ENCODE results near the gene CYP1A2. TPM values are rescaled to one million over a fixed set of nuclear protein-coding genes. Genes with fewer than 3 reads are reported as not detected.

Gene CYP1A2
- total RNA-seq, 2 experiments from 2014 or later, result not detected

DNA sequence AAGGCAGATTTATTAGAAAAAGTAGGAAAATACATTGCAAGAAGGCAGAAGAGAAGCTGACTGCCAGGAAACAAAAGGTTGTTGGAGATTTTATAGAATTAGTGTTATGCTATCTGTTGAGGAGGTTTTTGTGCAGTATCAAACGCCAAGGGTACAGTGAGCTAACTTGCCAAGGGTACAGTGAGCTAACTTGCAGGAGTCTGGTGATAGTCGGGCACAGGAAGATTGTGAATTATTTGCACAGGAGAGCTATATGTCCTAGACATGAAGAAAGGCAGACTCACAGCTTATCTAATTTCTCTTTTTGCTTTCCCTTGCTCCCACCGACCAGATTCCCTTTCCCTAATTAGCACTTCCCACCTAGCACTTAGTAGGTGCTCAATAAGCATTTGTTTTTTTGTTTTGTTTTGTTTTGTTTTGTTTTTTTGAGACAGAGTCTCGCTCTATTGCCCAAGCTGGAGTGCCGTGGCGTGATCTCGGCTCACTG is 30.6 kb downstream of the CYP1A2 start:
- POLR2A ChIA-PET, result interaction anchor here (1.0 to 6.4 kb wide), 2 partner anchors 11 to 127 kb away, joined by 4 to 116 read pairs; partner anchors contain the start of gene FAM219B
- peaks cover 65% of the 10 kb centered on the region for H3K4me1 Mint-ChIP-seq (ENCODE audit: low read depth)
- CTCF ChIA-PET, result interaction anchor here (0.7 to 22.0 kb wide), 12 partner anchors 8 to 806 kb away, joined by 3 to 1220 read pairs (median 5); partner anchors contain the start of gene CPLX3
- peak overlapping the region; percentile 58 for H3K4me3 Mint-ChIP-seq
- DNase-seq, result no peak
- no peaks in the 10 kb centered on the region for H3K9me3 Mint-ChIP-seq
- H3K36me3 Mint-ChIP-seq, result peaks cover 17% of the 10 kb centered on the region
- no peaks in the 10 kb centered on the region for H3K27me3 Mint-ChIP-seq
- intact Hi-C loops (cut with micrococcal nuclease), result no loop called here
- H3K27ac Mint-ChIP-seq, result peak overlapping the region; percentile 99

DNA sequence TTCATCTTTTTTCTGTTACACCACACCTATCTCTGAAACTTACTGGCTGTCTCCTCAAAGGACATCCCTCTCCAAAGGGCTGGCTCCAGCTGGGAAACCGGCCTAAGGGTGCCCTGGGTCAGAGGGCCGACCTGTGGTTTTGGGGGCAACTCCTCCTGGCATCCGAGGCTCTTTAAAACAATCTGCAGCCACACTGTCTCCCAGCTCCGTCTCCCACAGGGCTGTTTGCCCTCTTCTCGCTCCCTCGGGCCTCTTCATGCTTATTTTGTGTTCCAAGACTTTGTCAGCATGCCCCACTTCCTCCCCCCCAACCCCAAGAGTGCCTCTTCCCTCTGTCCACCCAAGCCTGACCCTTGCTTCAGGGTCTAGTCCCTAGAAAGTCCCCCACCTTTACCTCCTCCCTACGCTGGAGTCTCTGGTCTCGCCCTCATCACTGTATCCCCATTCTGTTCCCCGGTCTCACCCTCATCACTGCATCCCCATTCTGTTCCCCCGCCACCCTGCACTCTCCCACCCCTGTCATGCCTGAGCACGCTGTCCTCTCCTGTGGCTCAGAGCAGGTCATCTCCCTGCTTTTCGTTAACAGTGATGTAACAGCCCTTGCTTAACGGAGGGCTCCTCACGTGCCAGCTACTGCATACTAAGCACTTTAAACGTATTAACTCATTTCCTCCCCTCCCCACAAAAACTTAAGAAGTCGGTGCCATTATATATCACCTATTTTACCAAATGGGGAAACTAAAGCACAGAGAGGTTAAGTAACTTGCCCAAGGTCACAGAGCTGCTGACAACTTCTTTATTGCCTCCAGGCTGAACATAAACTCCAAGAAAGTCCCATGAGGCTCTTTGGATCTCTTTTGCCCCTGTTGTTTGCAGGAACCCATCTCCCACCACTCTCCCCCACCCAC is 32.1 kb downstream of the CYP1A2 start:
- Mint-ChIP-seq H3K36me3 (peaks cover 31% of the 10 kb centered on the region), H3K27me3 (no peaks in the 10 kb centered on the region), H3K27ac (peak overlapping the region; percentile 99), H3K9me3 (no peaks in the 10 kb centered on the region), H3K4me3 (peak overlapping the region; percentile 85), H3K4me1 (ENCODE audit: low read depth) (peaks cover 59% of the 10 kb centered on the region)
- ChIA-PET POLR2A (interaction anchor here (0.6 to 6.4 kb wide), 6 partner anchors 9 to 165 kb away, joined by 3 to 116 read pairs (median 3); partner anchors contain the start of gene CLK3), CTCF (interaction anchor here (0.7 to 22.0 kb wide), 12 partner anchors 10 to 170 kb away, joined by 3 to 1220 read pairs (median 4); partner anchors contain the start of genes CPLX3 and FAM219B)
- intact Hi-C loops (cut with micrococcal nuclease), result loop anchor here (1.0 to 10.0 kb wide), 7 partner anchors 9 to 786 kb away; partner anchors contain the start of genes COX5A, PML, STOML1 and UBL7
- DNase-seq, result peak; percentile 75

DNA sequence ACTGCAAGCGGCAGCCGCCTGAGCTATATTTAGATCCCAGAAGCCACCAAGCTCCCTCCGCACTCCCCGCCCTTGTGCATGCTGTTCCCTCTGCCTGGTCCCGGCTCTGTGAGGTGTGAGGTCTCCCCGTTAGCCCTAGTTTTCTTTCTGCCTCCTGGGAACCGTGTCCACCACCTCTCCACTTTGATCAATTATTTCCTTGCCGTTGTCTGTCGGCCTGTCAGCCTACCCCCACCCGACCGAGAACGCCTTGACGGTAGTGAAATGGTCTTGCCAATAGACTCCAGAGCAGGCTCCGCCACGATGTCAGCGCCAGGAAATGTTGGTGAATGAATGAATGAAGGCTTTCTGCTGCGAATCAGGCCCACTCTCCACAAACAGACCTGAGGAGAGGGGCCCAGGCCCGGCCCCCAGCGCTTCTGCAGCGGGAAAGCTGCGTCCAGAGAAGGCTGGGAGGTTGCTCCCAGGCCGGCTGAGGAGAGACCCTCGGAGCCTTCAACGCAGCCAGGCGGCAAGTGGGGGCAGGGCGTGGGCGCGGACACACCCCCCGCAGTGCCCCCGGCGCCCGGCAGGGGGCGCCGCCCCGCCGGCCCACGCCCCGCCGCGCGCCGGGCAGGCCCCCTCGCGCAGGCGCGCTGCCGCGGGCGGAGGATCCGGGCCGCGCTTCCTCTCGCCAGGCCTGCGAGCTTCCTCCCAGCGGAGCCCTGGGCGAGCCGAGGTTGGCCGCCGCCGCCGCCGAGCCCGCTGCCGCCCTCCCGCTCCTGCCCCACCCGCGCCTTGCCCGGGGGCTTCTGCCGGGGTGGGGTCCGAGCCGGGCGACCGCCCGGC is 33.0 kb downstream of the CYP1A2 start, which contains the start of gene CSK:
Gene CSK (plus strand): TSS at position 650 of the 828 bp plus-strand sequence. CDS start 16,218 bp downstream, outside the sequence.
- POLR2A ChIA-PET, result interaction anchor here (0.6 to 6.4 kb wide), 6 partner anchors 9 to 166 kb away, joined by 3 to 116 read pairs (median 3); partner anchors contain the start of gene CLK3
- DNase-seq, result peak; percentile 83
- peak within 1 kb of the TSS; percentile 90 for H3K4me3 Mint-ChIP-seq
- H3K27ac Mint-ChIP-seq, result peak within 1 kb of the TSS; percentile 99
- peaks cover 50% of the 10 kb centered on the region for H3K4me1 Mint-ChIP-seq (ENCODE audit: low read depth)
- CTCF ChIA-PET, result interaction anchor here (1.0 to 22.0 kb wide), 9 partner anchors 10 to 169 kb away, joined by 3 to 1220 read pairs (median 6); partner anchors contain the start of genes CLK3 and FAM219B
- no peaks in the 10 kb centered on the region for H3K9me3 Mint-ChIP-seq
- intact Hi-C loops (cut with micrococcal nuclease), result loop anchor here (1.0 to 10.0 kb wide), 8 partner anchors 8 to 787 kb away; partner anchors contain the start of genes COX5A, PML, STOML1 and UBL7
- no peaks in the 10 kb centered on the region for H3K27me3 Mint-ChIP-seq
- peaks cover 33% of the 10 kb centered on the region for H3K36me3 Mint-ChIP-seq

DNA sequence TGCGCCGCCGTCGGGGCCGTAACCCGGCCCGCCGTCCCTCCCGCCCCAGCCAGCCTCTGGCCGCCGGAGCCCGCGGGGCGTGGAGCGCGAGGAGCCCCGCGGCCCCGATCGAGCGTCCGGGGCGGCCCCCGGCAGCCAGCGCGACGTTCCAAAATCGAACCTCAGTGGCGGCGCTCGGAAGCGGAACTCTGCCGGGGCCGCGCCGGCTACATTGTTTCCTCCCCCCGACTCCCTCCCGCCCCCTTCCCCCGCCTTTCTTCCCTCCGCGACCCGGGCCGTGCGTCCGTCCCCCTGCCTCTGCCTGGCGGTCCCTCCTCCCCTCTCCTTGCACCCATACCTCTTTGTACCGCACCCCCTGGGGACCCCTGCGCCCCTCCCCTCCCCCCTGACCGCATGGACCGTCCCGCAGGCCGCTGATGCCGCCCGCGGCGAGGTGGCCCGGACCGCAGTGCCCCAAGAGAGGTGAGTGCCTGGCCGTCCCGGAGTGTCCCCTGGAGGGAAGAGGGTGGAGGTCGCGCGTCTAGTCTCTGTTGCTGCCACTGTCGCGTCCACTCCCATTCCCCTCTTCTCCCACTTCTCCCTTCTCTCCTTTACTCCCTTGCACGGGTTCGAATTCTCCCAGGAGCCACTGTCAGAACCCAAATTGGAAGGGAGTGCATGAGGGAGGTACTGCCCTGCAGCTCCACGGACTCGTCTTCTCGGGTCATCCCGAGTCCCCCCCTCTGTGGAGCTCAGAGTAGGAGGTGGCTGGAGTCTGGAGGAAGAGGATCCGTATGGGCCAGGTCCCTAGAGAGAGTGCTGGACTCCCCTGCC is 33.8 kb downstream of the CYP1A2 start:
- intact Hi-C loops (cut with micrococcal nuclease), result loop anchor here (2.0 to 10.0 kb wide), 5 partner anchors 60 to 788 kb away; partner anchors contain the start of genes COX5A, PML, STOML1 and UBL7
- Mint-ChIP-seq H3K36me3 (peaks cover 38% of the 10 kb centered on the region), H3K4me3 (peak overlapping the region; percentile 90)

DNA sequence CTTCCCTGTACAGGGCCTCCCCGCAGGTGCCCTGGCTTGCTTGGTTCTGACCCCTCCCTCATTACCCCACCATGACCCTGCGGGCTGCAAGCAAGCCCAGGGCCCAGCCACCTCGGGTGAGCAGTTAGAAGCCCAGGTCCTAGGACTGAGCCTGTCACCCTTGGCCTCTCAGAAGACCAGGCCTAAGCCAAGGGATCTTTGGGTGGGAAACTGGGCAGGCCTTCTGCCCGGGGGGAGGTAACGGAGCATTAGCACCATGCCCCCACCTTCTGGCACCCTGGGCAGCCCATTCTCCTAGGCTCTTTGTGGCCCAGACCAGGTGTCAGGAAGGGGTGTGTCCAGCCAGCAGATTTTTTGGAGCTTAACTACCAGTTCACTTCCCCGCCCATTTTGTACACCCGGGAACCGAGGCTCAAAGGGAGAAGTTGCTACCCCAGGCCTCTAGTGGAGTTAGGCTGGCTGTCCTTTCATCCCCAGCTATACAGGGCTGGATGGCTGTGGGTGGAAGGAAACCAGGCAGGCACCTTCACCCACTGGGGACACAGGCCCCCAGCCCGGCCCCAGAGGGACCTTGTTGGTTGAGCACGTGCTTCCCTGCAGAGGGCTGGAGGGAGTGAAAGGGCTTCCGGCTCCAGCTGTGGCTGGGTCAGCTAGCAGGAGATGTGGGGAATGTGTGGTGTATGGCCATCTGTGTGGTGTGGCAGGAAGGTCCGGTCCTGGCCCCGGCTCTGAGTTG is 34.6 kb downstream of the CYP1A2 start:
- Mint-ChIP-seq H3K4me3 (peak overlapping the region; percentile 90), H3K9me3 (no peaks in the 10 kb centered on the region), H3K36me3 (peaks cover 41% of the 10 kb centered on the region), H3K27me3 (no peaks in the 10 kb centered on the region), H3K27ac (peak overlapping the region; percentile 99), H3K4me1 (ENCODE audit: low read depth) (peaks cover 48% of the 10 kb centered on the region)
- POLR2A ChIA-PET, result interaction anchor here (0.6 to 2.9 kb wide), 11 partner anchors 9 to 168 kb away, joined by 3 to 15 read pairs (median 4); partner anchors contain the start of genes FAM219B and ULK3
- DNase-seq, result peak; percentile 58
- intact Hi-C loops (cut with micrococcal nuclease), result loop anchor here (2.0 to 10.0 kb wide), 5 partner anchors 59 to 788 kb away; partner anchors contain the start of genes COX5A, PML, STOML1 and UBL7
- CTCF ChIA-PET, result interaction anchor here (1.1 to 22.0 kb wide), 6 partner anchors 12 to 167 kb away, joined by 3 to 1220 read pairs (median 10); partner anchors contain the start of genes CLK3 and FAM219B

More for the DNA sequence above, 33.8 kb downstream of the CYP1A2 start:
- POLR2A ChIA-PET, result interaction anchor here (0.6 to 6.4 kb wide), 6 partner anchors 8 to 124 kb away, joined by 3 to 116 read pairs (median 6); partner anchors contain the start of gene FAM219B
- DNase-seq, result peak; percentile 73
- H3K9me3 Mint-ChIP-seq, result no peaks in the 10 kb centered on the region
- H3K27me3 Mint-ChIP-seq, result no peaks in the 10 kb centered on the region
- H3K27ac Mint-ChIP-seq, result peak overlapping the region; percentile 99
- CTCF ChIA-PET, result interaction anchor here (1.0 to 22.0 kb wide), 7 partner anchors 11 to 166 kb away, joined by 3 to 1220 read pairs (median 9); partner anchors contain the start of gene CLK3
- H3K4me1 Mint-ChIP-seq (ENCODE audit: low read depth), result peaks cover 48% of the 10 kb centered on the region

DNA sequence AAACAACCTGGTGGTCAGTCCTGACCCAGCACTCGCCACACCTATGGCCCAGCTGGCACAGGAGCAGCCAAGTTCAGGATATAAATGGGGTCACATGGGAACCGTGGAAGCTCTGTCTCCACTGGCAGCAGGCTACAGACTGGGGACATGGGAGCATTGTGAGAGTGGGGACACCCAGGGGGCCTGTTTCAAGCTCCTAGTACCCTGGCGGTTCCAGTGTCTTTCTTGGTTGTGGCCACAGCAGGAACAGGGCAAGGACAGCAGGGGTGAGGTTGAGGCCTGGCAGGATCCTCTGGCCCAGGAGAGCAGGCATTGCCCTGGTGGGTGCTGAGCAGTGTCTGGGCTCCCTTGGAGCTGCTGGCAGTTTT is 35.1 kb downstream of the CYP1A2 start:
- H3K4me3 Mint-ChIP-seq, result peak overlapping the region; percentile 90
- H3K27me3 Mint-ChIP-seq, result no peaks in the 10 kb centered on the region
- H3K9me3 Mint-ChIP-seq, result no peaks in the 10 kb centered on the region
- CTCF ChIA-PET, result interaction anchor here (1.1 to 22.0 kb wide), 6 partner anchors 12 to 167 kb away, joined by 3 to 1220 read pairs (median 10); partner anchors contain the start of genes CLK3 and FAM219B
- no peak for DNase-seq
- H3K27ac Mint-ChIP-seq, result peak overlapping the region; percentile 99
- H3K36me3 Mint-ChIP-seq, result peaks cover 45% of the 10 kb centered on the region
- intact Hi-C loops (cut with micrococcal nuclease), result loop anchor here (2.0 to 10.0 kb wide), 5 partner anchors 59 to 789 kb away; partner anchors contain the start of genes COX5A, PML, STOML1 and UBL7
- peaks cover 48% of the 10 kb centered on the region for H3K4me1 Mint-ChIP-seq (ENCODE audit: low read depth)
- POLR2A ChIA-PET, result interaction anchor here (0.7 to 2.9 kb wide), 11 partner anchors 10 to 173 kb away, joined by 3 to 15 read pairs (median 4); partner anchors contain the start of genes FAM219B, RPP25 and ULK3

DNA sequence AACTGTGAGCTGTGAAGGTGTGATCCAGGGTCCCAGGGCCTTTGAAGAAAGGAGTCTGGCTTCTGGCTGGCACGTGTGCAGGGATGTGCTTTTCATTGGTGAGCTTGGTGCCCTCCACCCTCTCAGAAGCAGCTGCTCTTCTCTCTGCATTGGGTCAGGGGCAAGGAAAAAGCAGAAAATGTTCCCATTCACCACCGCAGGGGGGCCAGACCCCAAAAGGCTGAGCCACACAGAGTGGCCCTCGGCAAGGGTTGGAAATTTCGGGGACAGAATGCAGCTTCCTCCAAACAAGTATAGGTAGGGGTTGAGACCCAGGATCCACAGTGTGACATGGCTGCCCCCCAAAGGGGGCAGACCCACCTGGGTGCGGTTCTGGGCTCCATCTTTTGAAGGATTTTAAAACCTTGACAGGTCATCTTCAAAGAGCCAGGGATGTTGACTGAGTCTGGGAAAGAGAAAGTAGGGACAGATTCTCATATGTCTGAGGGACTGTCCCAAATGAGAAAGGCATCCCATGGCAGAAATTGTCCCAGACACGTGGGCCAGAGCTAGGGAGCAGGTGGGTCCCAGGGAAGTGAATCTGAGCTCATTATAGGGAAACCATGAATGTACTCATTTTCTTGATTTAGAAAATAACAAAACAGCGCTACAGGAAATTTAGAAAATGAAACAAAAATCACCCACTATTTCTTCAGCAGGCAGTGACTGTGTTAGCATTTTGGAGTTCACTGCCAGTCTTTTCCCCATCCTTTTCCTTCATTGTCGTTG is 36.0 kb downstream of the CYP1A2 start:
- H3K9me3 Mint-ChIP-seq, result no peaks in the 10 kb centered on the region
- ChIA-PET POLR2A (interaction anchor here (0.6 to 2.9 kb wide), 13 partner anchors 9 to 172 kb away, joined by 3 to 15 read pairs (median 4); partner anchors contain the start of genes FAM219B, RPP25 and ULK3), CTCF (interaction anchor here (0.7 to 22.0 kb wide), 6 partner anchors 9 to 153 kb away, joined by 3 to 1220 read pairs (median 7); partner anchors contain the start of gene FAM219B)
- no peaks in the 10 kb centered on the region for H3K27me3 Mint-ChIP-seq
- peak overlapping the region; percentile 90 for H3K4me3 Mint-ChIP-seq
- H3K36me3 Mint-ChIP-seq, result peaks cover 52% of the 10 kb centered on the region
- peak; percentile 39 for DNase-seq
- intact Hi-C loops (cut with micrococcal nuclease), result loop anchor here (5.0 to 10.0 kb wide), 9 partner anchors 58 to 790 kb away; partner anchors contain the start of genes ARID3B, C15orf39, COX5A and MPI
- H3K4me1 Mint-ChIP-seq (ENCODE audit: low read depth), result peaks cover 46% of the 10 kb centered on the region
- H3K27ac Mint-ChIP-seq, result peak overlapping the region; percentile 99

DNA sequence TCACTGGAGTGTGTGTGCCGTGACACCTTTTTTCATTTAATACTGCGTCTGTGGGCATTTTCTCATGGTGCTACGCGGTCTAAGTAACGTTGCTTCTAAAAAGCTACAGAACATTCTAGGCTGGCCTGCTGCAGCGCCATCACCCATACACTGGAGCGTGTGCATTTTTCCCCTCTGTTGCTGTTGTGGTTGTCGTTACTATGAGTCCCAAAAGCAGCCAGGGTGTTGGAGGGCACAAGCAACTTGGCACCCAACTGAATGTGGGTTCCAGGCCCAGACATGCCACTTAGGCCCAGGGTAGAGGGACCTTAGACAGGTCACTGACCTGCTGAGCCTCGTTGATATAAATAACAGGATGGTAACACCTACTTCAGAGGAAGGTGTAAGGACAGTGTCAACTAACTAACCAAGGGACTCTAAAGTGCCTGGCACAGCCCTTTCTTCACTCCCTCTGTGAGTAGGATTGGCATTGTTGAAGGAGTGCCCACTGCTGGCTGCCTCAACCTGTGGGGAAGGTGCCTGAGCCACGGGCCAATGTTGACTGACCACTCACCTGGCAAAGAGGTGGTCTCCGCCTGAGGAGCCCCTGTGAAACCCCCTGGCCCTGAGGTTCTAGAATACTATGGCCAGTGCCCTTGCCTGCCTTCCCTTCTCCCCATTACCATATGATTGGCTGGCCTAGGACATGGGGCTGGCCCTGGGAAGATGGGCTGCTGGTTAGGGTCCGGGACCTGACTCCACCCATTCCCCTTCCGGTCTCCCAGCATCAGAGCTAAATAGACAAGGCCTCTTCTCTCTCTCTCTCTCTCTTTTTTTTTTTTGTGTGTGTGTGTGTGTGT is 36.8 kb downstream of the CYP1A2 start:
- DNase-seq, result peak; percentile 76
- Mint-ChIP-seq H3K27ac (peak overlapping the region; percentile 99), H3K9me3 (no peaks in the 10 kb centered on the region), H3K4me1 (ENCODE audit: low read depth) (peaks cover 45% of the 10 kb centered on the region), H3K36me3 (peaks cover 57% of the 10 kb centered on the region), H3K4me3 (peak overlapping the region; percentile 90), H3K27me3 (no peaks in the 10 kb centered on the region)
- POLR2A ChIA-PET, result interaction anchor here (0.6 to 9.4 kb wide), 8 partner anchors 6 to 57 kb away, joined by 3 to 116 read pairs (median 4); partner anchors contain the start of gene CSK
- intact Hi-C loops (cut with micrococcal nuclease), result loop anchor here (2.0 to 10.0 kb wide), 8 partner anchors 15 to 791 kb away; partner anchors contain the start of genes ARID3B, C15orf39, MPI and PML
- CTCF ChIA-PET, result interaction anchor here (0.7 to 22.0 kb wide), 7 partner anchors 8 to 154 kb away, joined by 3 to 1220 read pairs (median 10); partner anchors contain the start of genes CSK and CYP1A1

All from activated CD4-positive, alpha-beta memory T cell treated with anti-CD3 and anti-CD28 coated beads for 36 hours (primary cell).